MCF 10A (cell line): ENCODE measurements around the gene CYP11A1. TPM values are rescaled to one million over a fixed set of nuclear protein-coding genes. Genes with fewer than 3 reads are reported as not detected.

ENCODE experiments used
- BruUV-seq: library from RNA; stranded (reverse); fragments of 400-500 nt; replicated peaks from 2 replicates; lab custom pipeline; 2021; lab: Mats Ljungman, UMichigan
- CTCF ChIA-PET: fragments of 300-600 bp; sonication (Branson Sonifier 250); formaldehyde crosslinking; extraction: SDS; loops from one replicate; lab custom pipeline; 2021; ENCODE audit warnings: antibody characterized with exemption, inconsistent platforms; lab: Yijun Ruan, JAX
- POLR2A ChIA-PET: fragments of 300-600, 350-650 bp; sonication (Branson Sonifier 250); formaldehyde crosslinking; extraction: SDS; loops from one replicate; lab custom pipeline; 2020; ENCODE audit warnings: antibody characterized with exemption, inconsistent platforms; lab: Yijun Ruan, JAX
- DNase-seq: peaks from one replicate; pipeline ENCODE4 v3.0.0-alpha.2; 2018; ENCODE audit not compliant: unreplicated experiment
- H3K27ac Mint-ChIP-seq: one replicate; pipeline ENCODE4 v1.8.0; 2022; ENCODE audit warnings: mild to moderate bottlenecking, low read depth, mixed read lengths; ENCODE audit not compliant: unreplicated experiment
- H3K27me3 Mint-ChIP-seq: one replicate; pipeline ENCODE4 v1.8.0; 2022; ENCODE audit warnings: mixed read lengths; ENCODE audit not compliant: insufficient read depth, unreplicated experiment
- H3K36me3 Mint-ChIP-seq: one replicate; pipeline ENCODE4 v1.8.0; 2022; ENCODE audit warnings: mild to moderate bottlenecking, moderate library complexity, mixed read lengths; ENCODE audit not compliant: insufficient read depth, unreplicated experiment
- H3K4me1 Mint-ChIP-seq: one replicate; pipeline ENCODE4 v1.8.0; 2022; ENCODE audit warnings: mixed read lengths; ENCODE audit not compliant: insufficient read depth, unreplicated experiment
- H3K4me3 Mint-ChIP-seq: one replicate; pipeline ENCODE4 v1.8.0; 2022; ENCODE audit warnings: mild to moderate bottlenecking, moderate library complexity, mixed read lengths; ENCODE audit not compliant: unreplicated experiment
- H3K9me3 Mint-ChIP-seq: one replicate; pipeline ENCODE4 v1.8.0; 2022; ENCODE audit warnings: mixed read lengths; ENCODE audit not compliant: unreplicated experiment
- CTCF ChIP-seq: fragments of 200-600 bp; IDR thresholded peaks from one replicate; pipeline ENCODE4 v1.8.0; 2022; ENCODE audit warnings: antibody characterized with exemption, mild to moderate bottlenecking; ENCODE audit not compliant: unreplicated experiment
- intact Hi-C: fragments of 100-400 bp; cut with micrococcal nuclease; formaldehyde crosslinking; loops from 2 replicates; pipeline ENCODE4 v1.14.1; 2022
- total RNA-seq: library from RNA; stranded (reverse); gene quantifications from 2 replicates; pipeline ENCODE4 v1.2.3, GENCODE V29; 2022

Gene CYP11A1
- total RNA-seq, 1 experiment from 2014 or later = not detected

- DNase-seq = no peak
- no peak overlapping the region for H3K27ac Mint-ChIP-seq
- no TSS peak for BruUV-seq
- intact Hi-C loops = loop anchor here (10.0 kb wide), 1 partner anchor 577 kb away; the partner anchor contains the start of gene RPP25
- no peak for TF ChIP-seq CTCF
- H3K4me3 Mint-ChIP-seq = no peak overlapping the region
- H3K9me3 Mint-ChIP-seq = no peaks in the 10 kb centered on the region
- ChIA-PET CTCF (interaction anchor here (0.6 to 1.7 kb wide), 10 partner anchors 18 to 450 kb away, joined by 3 to 16 read pairs (median 4); no protein-coding TSS in a partner anchor), POLR2A (interaction anchor here (0.6 kb wide), 1 partner anchor 246 kb away, joined by 3 read pairs; no protein-coding TSS in a partner anchor)
- H3K36me3 Mint-ChIP-seq = no peaks in the 10 kb centered on the region
- no peaks in the 10 kb centered on the region for H3K4me1 Mint-ChIP-seq
- H3K27me3 Mint-ChIP-seq = peaks cover 3% of the 10 kb centered on the region
Measured at GRCh38 chr15:74377831-74378766, 10.7 kb upstream of the CYP11A1 start.

- no peaks in the 10 kb centered on the region for H3K36me3 Mint-ChIP-seq
- no peak overlapping the region for H3K27ac Mint-ChIP-seq
- no peak for TF ChIP-seq CTCF
- H3K27me3 Mint-ChIP-seq = peaks cover 14% of the 10 kb centered on the region
- POLR2A ChIA-PET = interaction anchor here (0.6 to 1.0 kb wide), 2 partner anchors 83 to 147 kb away, joined by 3 read pairs; no protein-coding TSS in a partner anchor
- no peaks in the 10 kb centered on the region for H3K4me1 Mint-ChIP-seq
- CTCF ChIA-PET = interaction anchor here (0.6 to 3.5 kb wide), 7 partner anchors 8 to 1779 kb away, joined by 3 to 47 read pairs (median 5); no protein-coding TSS in a partner anchor
- no peak overlapping the region for H3K4me3 Mint-ChIP-seq
- no peaks in the 10 kb centered on the region for H3K9me3 Mint-ChIP-seq
- DNase-seq = no peak
- no TSS peak for BruUV-seq
- intact Hi-C loops = loop anchor here (10.0 kb wide), 1 partner anchor 578 kb away; the partner anchor contains the start of gene RPP25
Measured at GRCh38 chr15:74376825-74377581, 9.6 kb upstream of the CYP11A1 start.

GRCh38 chr15:74376226-74376625, 8.8 kb upstream of the CYP11A1 start:
- Mint-ChIP-seq H3K4me3 (no peak overlapping the region), H3K9me3 (no peaks in the 10 kb centered on the region), H3K27ac (no peak overlapping the region), H3K36me3 (no peaks in the 10 kb centered on the region), H3K4me1 (no peaks in the 10 kb centered on the region), H3K27me3 (peaks cover 22% of the 10 kb centered on the region)
- POLR2A ChIA-PET = interaction anchor here (1.0 kb wide), 1 partner anchor 83 kb away, joined by 3 read pairs; no protein-coding TSS in a partner anchor
- intact Hi-C loops = loop anchor here (10.0 kb wide), 1 partner anchor 579 kb away; the partner anchor contains the start of gene RPP25
- BruUV-seq = no TSS peak
- no peak for DNase-seq
- no peak for TF ChIP-seq CTCF
- CTCF ChIA-PET = interaction anchor here (0.6 to 3.5 kb wide), 24 partner anchors 9 to 1778 kb away, joined by 3 to 47 read pairs (median 4); partner anchors contain the start of gene UBL7
